K562 (cell line): ENCODE data around the gene COMMD4. TPM values are rescaled to one million over a fixed set of nuclear protein-coding genes. Genes with fewer than 3 reads are reported as not detected.
A peak's percentile ranks its signal among the peaks of the same experiment; 100 is the strongest.

Experiments
- ATAC-seq: fragments of 200-7000 bp; cut with Tn5 transposase; 3 replicates; pipeline ENCODE4 v1.9.1; 2020; ENCODE audit warnings: moderate library complexity
- BruUV-seq: library from RNA; stranded (reverse); fragments of 400-500 nt; replicated peaks from 2 replicates; lab custom pipeline; 2021; lab: Mats Ljungman, UMichigan
- CTCF ChIA-PET: fragments of 300-600 bp; formaldehyde crosslinking; extraction: SDS; loops from one replicate; lab custom pipeline; 2021; ENCODE audit warnings: low intra/inter-chr PET ratio; lab: Yijun Ruan, JAX
- POLR2A ChIA-PET: fragments of 300-600, 350-650 bp; sonication (Branson Sonifier 250); formaldehyde crosslinking; extraction: SDS; loops from one replicate; lab custom pipeline; 2021; ENCODE audit warnings: antibody characterized with exemption, inconsistent platforms; lab: Yijun Ruan, JAX
- DNase-seq, 4 experiments: peaks; one replicate each; pipeline versions ENCODE4 v3.0.0 to v3.0.0-alpha.2; 2011 to 2018; ENCODE audit warnings: low spot score in 3 of 4, mixed read lengths in 3 of 4; ENCODE audit errors: extremely low read depth in 1 of 4
- FAIRE-seq: peaks from 2 replicates; lab custom pipeline; 2011; peaks lifted over from hg19 to GRCh38; lab: Jason Lieb, UNC
- H2AFZ ChIP-seq: 2 replicates; pipeline ENCODE4 v1.6.0; 2011; ENCODE audit warnings: low read depth, low read length, control low read depth, inconsistent platforms
- H3K27ac ChIP-seq: fragments of 200-600 bp; 3 replicates; pipeline ENCODE4 v1.8.0; 2011; ENCODE audit warnings: low read depth, mild to moderate bottlenecking, control low read depth, inconsistent platforms, low read length, moderate library complexity, mixed read lengths; ENCODE audit errors: extremely low read depth
- H3K27me3 ChIP-seq, 2 experiments: fragments of 300-600 bp in 1 of 2; 2 replicates in 1 of 2; 3 replicates in 1 of 2; pipeline versions ENCODE4 v1.6.0 to v1.8.0; 2011; ENCODE audit warnings: inconsistent platforms in 2 of 2, low read length in 2 of 2, mild to moderate bottlenecking in 1 of 2, mixed read lengths in 1 of 2, moderate library complexity in 1 of 2; ENCODE audit not compliant: control insufficient read depth in 2 of 2, insufficient read depth in 2 of 2
- H3K36me3 ChIP-seq: fragments of 300-600 bp; 3 replicates; pipeline ENCODE4 v1.8.0; 2011; ENCODE audit warnings: mild to moderate bottlenecking, low read length, inconsistent platforms; ENCODE audit not compliant: control insufficient read depth, insufficient read depth
- H3K4me1 ChIP-seq, 2 experiments: fragments of 200-600 bp in 1 of 2; replicated peaks in 1 of 2; 2 replicates in 1 of 2; 3 replicates in 1 of 2; pipeline versions ENCODE4 v1.5.1 to v1.8.0; 2011; ENCODE audit warnings: inconsistent platforms in 2 of 2, low read length in 2 of 2, mild to moderate bottlenecking in 1 of 2, mixed read lengths in 1 of 2, moderate library complexity in 1 of 2; ENCODE audit not compliant: control insufficient read depth in 2 of 2, insufficient read depth in 2 of 2
- H3K4me2 ChIP-seq: 2 replicates; pipeline ENCODE4 v1.6.1; 2011; ENCODE audit warnings: low read length, control low read depth, inconsistent platforms, mixed read lengths; ENCODE audit not compliant: insufficient read depth
- H3K4me3 ChIP-seq: fragments of 200-600 bp; sonication (generic), shearing (Covaris generic); 2 replicates; pipeline ENCODE4 v1.5.1; 2016; ENCODE audit warnings: control low read depth, inconsistent platforms
- H3K79me2 ChIP-seq: fragments of 200-600 bp; 3 replicates; pipeline ENCODE4 v1.8.0; 2011; ENCODE audit warnings: low read length, inconsistent platforms; ENCODE audit not compliant: control insufficient read depth, insufficient read depth
- H3K9ac ChIP-seq, 2 experiments: 2 replicates each; pipeline versions ENCODE4 v1.6.0 to v1.6.1; 2011; ENCODE audit warnings: low read depth in 2 of 2, low read length in 2 of 2, control low read depth in 1 of 2, inconsistent platforms in 1 of 2, mild to moderate bottlenecking in 1 of 2, mixed read lengths in 1 of 2; ENCODE audit not compliant: insufficient read depth in 1 of 2
- H3K9me1 ChIP-seq: one replicate; pipeline ENCODE4 v1.6.0; 2011; ENCODE audit warnings: inconsistent platforms, mild to moderate bottlenecking, low read length, moderate library complexity; ENCODE audit not compliant: control insufficient read depth, insufficient read depth
- H3K9me3 ChIP-seq: replicated peaks from 2 replicates; pipeline ENCODE4 v1.5.1; 2011; ENCODE audit warnings: low read depth, low read length, inconsistent platforms; ENCODE audit not compliant: control insufficient read depth, insufficient read depth
- H4K20me1 ChIP-seq: replicated peaks from 2 replicates; pipeline ENCODE4 v1.6.1; 2011; ENCODE audit warnings: low read length, inconsistent platforms, mixed read lengths; ENCODE audit not compliant: control insufficient read depth, insufficient read depth
- AFF4 ChIP-seq: sonication (generic); formaldehyde crosslinking; IDR thresholded peaks from 2 replicates; pipeline ENCODE4 v1.8.0; 2023; ENCODE audit warnings: mild to moderate bottlenecking, missing genetic modification reagents
- CBFA2T3 ChIP-seq: fragments of 450-650 bp; IDR thresholded peaks from 2 replicates; pipeline ENCODE4 v1.6.1; 2017
- ILF3 ChIP-seq: fragments of 450-650 bp; IDR thresholded peaks from 2 replicates; pipeline ENCODE4 v1.6.1; 2018; ENCODE audit warnings: antibody characterized with exemption, mild to moderate bottlenecking, moderate library complexity, borderline replicate concordance
- POLR2G ChIP-seq: fragments of 200-400 bp; formaldehyde crosslinking; IDR thresholded peaks from 2 replicates; pipeline ENCODE4 v1.6.1; 2017; ENCODE audit warnings: low read depth, mild to moderate bottlenecking, antibody characterized with exemption, low read length, moderate library complexity
- PPARD ChIP-seq: fragments of 250-450 bp; sonication (Bioruptor Pico); IDR thresholded peaks from 2 replicates; pipeline ENCODE4 v1.8.0; 2022; ENCODE audit warnings: inconsistent platforms, mild to moderate bottlenecking, moderate library complexity
- RBFOX2 ChIP-seq: fragments of 200-400 bp; formaldehyde crosslinking; IDR thresholded peaks from 2 replicates; pipeline ENCODE4 v1.6.1; 2017; ENCODE audit warnings: low read depth, mild to moderate bottlenecking, low read length, moderate library complexity
- SMAD4 ChIP-seq: fragments of 250-450 bp; sonication (Bioruptor Pico); conservative IDR thresholded peaks from 2 replicates; pipeline ENCODE4 v1.8.0; 2021; ENCODE audit warnings: inconsistent platforms, mild to moderate bottlenecking, moderate library complexity
- SREBF1 ChIP-seq: fragments of 150-350 bp; IDR thresholded peaks from 2 replicates; pipeline ENCODE4 v1.6.1; 2014; ENCODE audit warnings: antibody characterized with exemption, low read depth, low read length, borderline replicate concordance
- WGBS: fragments of 100-300 bp; shearing (Covaris generic); methylation state at CpG from one replicate; pipeline ENCODE4 v1.1.6; 2016; ENCODE audit warnings: low coverage, mixed read lengths; ENCODE audit not compliant: insufficient coverage; ENCODE audit errors: missing lambda C conversion rate; 5-methylcytosine and 5-hydroxymethylcytosine counted together
- in situ Hi-C: fragments of 300-500 bp; cut with MboI; formaldehyde crosslinking; loops from 4 replicates; pipeline ENCODE4 v1.15.0; 2018; ENCODE audit warnings: inconsistent platforms, mixed read lengths
- intact Hi-C: fragments of 100-400 bp; cut with micrococcal nuclease; formaldehyde crosslinking; loops from 2 replicates; pipeline ENCODE4 v1.14.2; 2022
- polyA plus RNA-seq, 8 experiments: library from polyadenylated mRNA; depleted of rRNA in 4 of 8; stranded (reverse) in 5 of 8; unstranded in 3 of 8; fragments of >200 nt; fragmentation: Nextera tagmentation in 2 of 8; fragmentation: Illumina TruSeq in 1 of 8; extraction: Ambion mirVana in 2 of 8; extraction: Trizol in 1 of 8; gene quantifications; 2 replicates each; pipeline versions ENCODE4 v1.2.1 to v1.2.3, GENCODE V29; 2011 to 2014; ENCODE audit warnings: inconsistent platforms in 1 of 8, missing spikeins in 1 of 8
- total RNA-seq, 7 experiments: library from RNA; depleted of rRNA in 6 of 7; stranded (reverse); fragments of >200 nt in 6 of 7; fragmentation: Illumina TruSeq in 2 of 7; extraction: Trizol in 2 of 7; gene quantifications; 2 replicates each; pipeline versions ENCODE4 v1.2.1 to v1.2.3, GENCODE V29; 2011 to 2021; ENCODE audit warnings: low replicate concordance in 1 of 7

The COMMD4 gene
- total and polyA plus RNA-seq, 9 of the 15 experiments (the other 6 are each of a cell fraction or from before 2014, with no cell fraction given): 20.4 to 140 (median 63.9) TPM

DNA sequence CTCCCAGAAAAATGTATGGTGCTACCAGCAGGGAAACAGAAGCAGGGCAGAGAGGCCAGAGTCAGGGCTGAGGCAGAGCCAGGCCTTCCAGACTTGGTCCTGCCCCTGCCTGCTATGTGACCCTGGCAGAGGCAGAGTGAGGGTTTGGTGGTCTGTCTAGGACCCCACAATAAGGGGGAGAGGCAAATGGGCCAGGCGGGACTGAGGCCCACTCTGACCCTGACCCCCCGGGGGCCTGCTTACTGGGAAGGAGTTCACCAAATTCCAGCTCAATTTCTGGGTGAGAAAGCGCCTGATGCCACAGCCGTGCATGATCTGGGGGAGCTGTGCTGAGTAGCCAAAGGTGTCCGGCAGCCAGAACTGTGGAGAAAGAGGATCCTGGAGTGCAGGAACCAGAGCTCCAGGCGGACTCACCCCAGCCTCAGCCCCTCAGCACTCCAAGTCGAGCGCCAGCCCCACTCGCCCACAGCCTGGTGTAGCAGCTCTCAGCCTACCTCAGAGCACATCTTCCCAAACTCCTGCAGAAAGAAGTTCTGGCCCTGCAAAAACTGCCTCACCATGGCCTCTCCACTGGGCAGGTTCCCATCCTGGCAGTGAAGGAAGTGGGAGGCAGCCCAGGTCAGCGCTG lies 25.6 kb downstream of the COMMD4 start (continued):
- TF ChIP-seq AFF4 (CRISPR knock-in tag) (no peak), ILF3 (no peak), SREBF1 (no peak), PPARD (CRISPR knock-in tag) (no peak)

DNA sequence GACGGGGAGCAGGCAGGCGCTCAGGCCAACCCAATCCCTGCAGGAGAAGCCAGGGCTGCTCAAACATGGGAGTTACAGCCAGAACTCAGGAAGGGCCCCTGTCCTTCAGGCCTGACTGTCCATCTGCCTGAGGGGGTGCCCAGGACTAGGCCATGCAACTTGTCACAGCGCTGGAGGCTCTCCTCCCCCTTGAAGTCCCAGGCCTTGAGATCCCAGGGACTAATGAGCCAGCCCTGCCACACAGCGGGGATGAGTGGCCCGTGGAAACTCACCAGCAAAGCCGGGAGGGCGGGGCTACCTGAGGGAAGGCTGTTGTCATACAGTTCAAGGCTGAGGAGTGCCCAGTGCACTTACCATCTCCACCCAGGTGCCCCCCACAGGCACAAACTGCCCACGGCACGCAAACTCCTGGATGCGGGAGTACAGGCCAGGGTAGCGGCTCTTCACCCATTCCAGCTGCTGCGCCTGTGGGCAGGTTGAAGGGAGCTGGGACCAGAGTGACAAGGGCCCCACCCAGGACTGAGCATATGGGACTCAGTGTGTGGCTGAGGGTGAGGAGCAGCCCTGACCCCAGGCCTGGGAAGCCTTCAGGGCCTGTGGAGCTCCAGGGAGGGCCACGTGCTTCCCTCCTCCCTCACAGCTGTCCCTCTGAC lies 26.3 kb downstream of the COMMD4 start:
- H3K4me2 ChIP-seq: no peak overlapping the region
- ChIA-PET CTCF (no interaction called here), POLR2A (interaction anchor here (0.6 kb wide), 2 partner anchors 11 to 23 kb away, joined by 3 read pairs; no protein-coding TSS in a partner anchor)
- FAIRE-seq (no peak), ATAC-seq (peak; percentile 25), DNase-seq (no peak)
- H3K4me3 ChIP-seq: no peak overlapping the region
- intact Hi-C loops: no loop called here
- H4K20me1 ChIP-seq: no peaks in the 10 kb centered on the region
- peaks cover 88% of the 10 kb centered on the region; the same call in 2 of the 3 replicates for H3K36me3 ChIP-seq
- H3K9ac ChIP-seq: peak overlapping the region in 1 of 2 experiments; percentile 62; a peak in 2 of 4 replicates
- H3K9me1 ChIP-seq: peaks cover 3% of the 10 kb centered on the region
- TF ChIP-seq SMAD4 (CRISPR knock-in tag) (no peak), CBFA2T3 (peak; percentile 17; the same call in 1 of the 2 replicates), RBFOX2 (peak; percentile 44; the same call in 1 of the 2 replicates), POLR2G (peak; percentile 63; the same call in 1 of the 2 replicates)
- no peak overlapping the region for H3K27ac ChIP-seq
- H3K9me3 ChIP-seq: no peaks in the 10 kb centered on the region
- WGBS: 86% methylated on average over 12 of the region's 13 CpGs
- BruUV-seq: no TSS peak
- peaks cover 1% of the 10 kb centered on the region; the same call in 1 of the 3 replicates for H3K79me2 ChIP-seq
- no peaks in the 10 kb centered on the region; a peak in 1 of 5 replicates for H3K27me3 ChIP-seq
- no peak overlapping the region for H2AFZ ChIP-seq
- in situ Hi-C loops: no loop called here
- H3K4me1 ChIP-seq: peaks cover under 1 to 11% of the 10 kb centered on the region in 2 experiments; a peak in 4 of 5 replicates
